ENCODE results near the gene AJM1.

AJM1 gene

GRCh38 chr9:136828474-136829140 is 13.7 kb upstream of the AJM1 start:
- TF ChIP-seq RAD21 (IDR thresholded peaks at IDR 0.05; ENCODE audit: low read depth) (no peak), TCF12 (IDR thresholded peaks at IDR 0.05; ENCODE audit: low read depth) (no peak)

- TF ChIP-seq TCF12 (IDR thresholded peaks at IDR 0.05; ENCODE audit: low read depth): no peak
- TF ChIP-seq NFIC (IDR thresholded peaks at IDR 0.05): no peak
- no peak for TF ChIP-seq MAX (IDR thresholded peaks at IDR 0.05)
- no peak for TF ChIP-seq TAF1 (IDR thresholded peaks at IDR 0.05; ENCODE audit: low read depth)
- TF ChIP-seq TEAD4 (IDR thresholded peaks at IDR 0.05): no peak
- TF ChIP-seq REST (IDR thresholded peaks at IDR 0.05; ENCODE audit: low read depth): no peak
- no peak for TF ChIP-seq FOXM1 (IDR thresholded peaks at IDR 0.05; ENCODE audit: borderline replicate concordance, low read depth)
- TF ChIP-seq EGR1 (IDR thresholded peaks at IDR 0.05): no peak
- no peak for TF ChIP-seq YY1 (IDR thresholded peaks at IDR 0.05; ENCODE audit: low read depth)
- no peak for TF ChIP-seq RAD21 (IDR thresholded peaks at IDR 0.05; ENCODE audit: low read depth)
- no peak for TF ChIP-seq CREB1 (IDR thresholded peaks at IDR 0.05; ENCODE audit: low read depth)
- TF ChIP-seq USF1 (IDR thresholded peaks at IDR 0.05): no peak
- no peak for TF ChIP-seq CEBPB (IDR thresholded peaks at IDR 0.05)
- TF ChIP-seq ZBTB7A (IDR thresholded peaks at IDR 0.05; ENCODE audit: low read depth): no peak
- no peak for TF ChIP-seq EP300 (IDR thresholded peaks at IDR 0.05; ENCODE audit: borderline replicate concordance)
Measured at GRCh38 chr9:136829412-136829811, 12.9 kb upstream of the AJM1 start.

GRCh38 chr9:136829981-136830885 is 12.0 kb upstream of the AJM1 start:
- TF ChIP-seq NFIC (IDR thresholded peaks at IDR 0.05) (no peak), YY1 (IDR thresholded peaks at IDR 0.05; ENCODE audit: low read depth) (no peak), TCF12 (IDR thresholded peaks at IDR 0.05; ENCODE audit: low read depth) (no peak), MAX (IDR thresholded peaks at IDR 0.05) (no peak), CEBPB (IDR thresholded peaks at IDR 0.05) (no peak), RAD21 (IDR thresholded peaks at IDR 0.05; ENCODE audit: low read depth) (no peak), USF1 (IDR thresholded peaks at IDR 0.05) (no peak), TAF1 (IDR thresholded peaks at IDR 0.05; ENCODE audit: low read depth) (no peak), REST (IDR thresholded peaks at IDR 0.05; ENCODE audit: low read depth) (no peak), EP300 (IDR thresholded peaks at IDR 0.05; ENCODE audit: borderline replicate concordance) (no peak), CREB1 (IDR thresholded peaks at IDR 0.05; ENCODE audit: low read depth) (no peak), EGR1 (IDR thresholded peaks at IDR 0.05) (no peak)

GRCh38 chr9:136831002-136831719 is 11.1 kb upstream of the AJM1 start:
- TF ChIP-seq TAF1 (IDR thresholded peaks at IDR 0.05; ENCODE audit: low read depth) (no peak), YY1 (IDR thresholded peaks at IDR 0.05; ENCODE audit: low read depth) (no peak), EP300 (IDR thresholded peaks at IDR 0.05; ENCODE audit: borderline replicate concordance) (no peak), REST (IDR thresholded peaks at IDR 0.05; ENCODE audit: low read depth) (no peak), EGR1 (IDR thresholded peaks at IDR 0.05) (no peak), FOXM1 (IDR thresholded peaks at IDR 0.05; ENCODE audit: borderline replicate concordance, low read depth) (no peak), TEAD4 (IDR thresholded peaks at IDR 0.05) (no peak), CEBPB (IDR thresholded peaks at IDR 0.05) (no peak), TCF12 (IDR thresholded peaks at IDR 0.05; ENCODE audit: low read depth) (no peak), CREB1 (IDR thresholded peaks at IDR 0.05; ENCODE audit: low read depth) (no peak), USF1 (IDR thresholded peaks at IDR 0.05) (no peak)
